SW 1271 (cell line): Measurements from ENCODE around the gene MAP3K6.
"Not testable (repeated sequence)": the region's sequence is repeated elsewhere in the genome, so short reads cannot be mapped to it uniquely, and the experiment has no call there.

Source experiments
- DNase-seq, 2 experiments: peaks; one replicate each; lab custom pipeline; 2025; lab: John Stamatoyannopoulos, UW

Gene MAP3K6

DNA sequence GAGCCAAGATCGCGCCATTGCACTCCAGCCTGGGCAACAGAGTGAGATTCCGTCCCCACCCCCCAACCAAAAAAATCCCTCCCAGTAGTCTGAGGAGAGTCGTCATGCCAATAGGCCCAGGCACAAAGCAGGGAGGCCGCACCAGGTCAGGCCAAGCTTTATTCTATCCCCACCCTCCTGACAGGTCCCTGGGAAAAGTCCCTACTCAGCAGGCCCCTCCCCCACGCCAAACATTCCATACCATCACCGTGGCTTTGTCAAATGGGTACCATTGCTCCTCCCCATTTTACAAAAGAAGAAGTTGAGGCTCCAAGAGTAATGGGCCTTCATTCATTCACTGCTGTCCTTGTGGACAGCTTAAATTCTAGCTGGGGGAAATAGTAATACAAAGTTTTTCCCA, 31.0 kb upstream of the MAP3K6 start:
- no peak for DNase-seq

GRCh38 chr1:27397110-27397509, 30.3 kb upstream of the MAP3K6 start:
- no peak for DNase-seq

DNA sequence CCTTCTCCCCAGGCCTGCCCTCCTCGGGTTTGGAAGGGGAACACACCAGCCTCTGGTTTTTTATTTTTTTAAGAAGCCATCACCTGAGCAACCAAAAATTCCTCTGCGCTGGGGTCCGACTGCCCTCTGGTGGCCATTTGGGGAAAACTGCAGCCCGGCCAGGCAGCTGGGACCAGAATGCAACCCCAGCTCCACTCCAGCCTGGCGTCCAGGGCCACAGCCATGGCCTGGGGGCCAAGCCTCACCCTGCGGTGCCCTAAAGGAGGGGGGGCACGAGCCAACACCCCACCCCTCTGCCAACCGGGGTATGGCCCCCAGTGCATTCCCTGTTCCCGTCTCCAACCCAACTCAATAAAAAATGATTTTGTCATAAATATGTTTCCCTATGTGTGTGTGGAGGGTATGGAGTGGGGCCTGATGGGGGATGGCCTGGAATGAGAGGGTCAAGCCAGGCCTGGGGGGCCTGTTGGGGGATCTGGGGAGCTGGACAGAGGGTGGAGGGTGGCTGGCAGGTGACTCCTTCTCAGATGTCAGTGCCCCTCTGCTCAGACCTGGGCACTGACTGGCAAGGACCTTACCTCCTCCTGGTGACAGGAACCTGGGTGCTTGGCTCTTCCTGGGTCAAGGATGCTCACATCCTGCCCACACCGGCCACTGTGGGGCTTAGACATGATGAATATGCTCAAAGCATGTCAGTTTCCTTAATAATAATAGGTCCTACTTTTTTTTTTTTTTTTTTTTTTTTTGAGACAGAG, 28.9 kb upstream of the MAP3K6 start:
- peak; percentile 46 to 50 for DNase-seq

- DNase-seq: no peak
Measured at GRCh38 chr1:27394925-27395324, 28.2 kb upstream of the MAP3K6 start.

DNA sequence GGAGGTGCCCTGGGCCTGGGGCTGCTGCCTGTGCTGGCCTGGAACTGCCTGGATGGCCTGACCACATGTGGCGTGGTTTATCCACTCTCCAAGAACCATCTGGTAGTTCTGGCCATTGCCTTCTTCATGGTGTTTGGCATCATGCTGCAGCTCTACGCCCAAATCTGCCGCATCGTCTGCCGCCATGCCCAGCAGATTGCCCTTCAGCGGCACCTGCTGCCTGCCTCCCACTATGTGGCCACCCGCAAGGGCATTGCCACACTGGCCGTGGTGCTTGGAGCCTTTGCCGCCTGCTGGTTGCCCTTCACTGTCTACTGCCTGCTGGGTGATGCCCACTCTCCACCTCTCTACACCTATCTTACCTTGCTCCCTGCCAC, 27.5 kb upstream of the MAP3K6 start:
- DNase-seq: no peak

DNA sequence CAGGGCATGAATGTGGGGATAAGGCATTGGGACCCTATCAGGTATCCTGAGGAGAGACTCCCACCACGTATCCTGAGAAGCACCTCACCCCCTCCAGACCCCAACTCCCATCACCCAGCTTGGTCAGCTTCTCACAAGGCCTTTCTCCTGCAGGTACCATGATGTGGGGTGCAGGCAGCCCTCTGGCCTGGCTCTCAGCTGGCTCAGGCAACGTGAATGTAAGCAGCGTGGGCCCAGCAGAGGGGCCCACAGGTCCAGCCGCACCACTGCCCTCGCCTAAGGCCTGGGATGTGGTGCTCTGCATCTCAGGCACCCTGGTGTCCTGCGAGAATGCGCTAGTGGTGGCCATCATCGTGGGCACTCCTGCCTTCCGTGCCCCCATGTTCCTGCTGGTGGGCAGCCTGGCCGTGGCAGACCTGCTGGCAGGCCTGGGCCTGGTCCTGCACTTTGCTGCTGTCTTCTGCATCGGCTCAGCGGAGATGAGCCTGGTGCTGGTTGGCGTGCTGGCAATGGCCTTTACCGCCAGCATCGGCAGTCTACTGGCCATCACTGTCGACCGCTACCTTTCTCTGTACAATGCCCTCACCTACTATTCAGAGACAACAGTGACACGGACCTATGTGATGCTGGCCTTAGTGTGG, 27.0 kb upstream of the MAP3K6 start:
- no peak for DNase-seq

DNA sequence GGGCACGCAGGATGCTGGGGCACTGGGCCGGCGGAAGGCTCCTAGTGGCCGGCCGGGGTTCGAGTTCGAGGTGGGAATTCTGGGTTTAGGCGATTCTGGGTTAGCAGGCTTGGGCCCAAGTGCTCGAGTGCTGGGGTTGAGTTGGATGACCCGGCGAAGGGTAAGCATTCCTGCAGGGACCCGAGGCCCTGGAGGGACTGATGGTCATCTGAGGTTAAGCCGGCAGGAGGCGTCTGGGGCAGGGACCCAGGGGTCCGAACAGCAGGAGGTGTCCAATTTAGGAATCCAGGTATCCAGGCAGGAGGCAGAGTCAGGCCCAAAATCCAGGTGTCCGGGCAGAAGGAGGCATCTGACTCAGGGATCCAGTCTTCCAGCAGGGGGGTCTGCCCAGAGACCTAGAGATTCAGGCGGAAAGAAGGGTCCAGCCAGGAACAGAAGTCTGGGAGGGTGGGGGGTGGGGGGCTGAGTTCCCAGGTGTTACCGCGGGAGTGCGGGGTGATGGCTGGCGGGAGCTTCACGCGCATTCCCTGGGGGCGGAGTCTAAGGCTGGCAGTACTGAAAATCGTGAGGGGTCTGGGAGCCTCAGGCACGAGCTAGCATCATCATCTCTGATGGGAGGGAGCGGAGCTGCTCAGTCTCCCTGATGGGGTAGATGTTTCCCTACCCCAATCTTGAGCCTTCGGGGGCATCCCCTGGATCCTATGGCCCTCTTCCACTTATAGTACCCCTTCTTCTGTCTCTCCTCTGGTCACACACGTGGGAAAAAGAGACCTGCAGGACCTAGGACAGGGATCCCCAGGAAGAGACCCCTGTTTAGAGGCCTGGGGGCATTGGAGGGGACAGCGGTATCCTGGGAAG, 26.2 kb upstream of the MAP3K6 start:
- no peak for DNase-seq

DNA sequence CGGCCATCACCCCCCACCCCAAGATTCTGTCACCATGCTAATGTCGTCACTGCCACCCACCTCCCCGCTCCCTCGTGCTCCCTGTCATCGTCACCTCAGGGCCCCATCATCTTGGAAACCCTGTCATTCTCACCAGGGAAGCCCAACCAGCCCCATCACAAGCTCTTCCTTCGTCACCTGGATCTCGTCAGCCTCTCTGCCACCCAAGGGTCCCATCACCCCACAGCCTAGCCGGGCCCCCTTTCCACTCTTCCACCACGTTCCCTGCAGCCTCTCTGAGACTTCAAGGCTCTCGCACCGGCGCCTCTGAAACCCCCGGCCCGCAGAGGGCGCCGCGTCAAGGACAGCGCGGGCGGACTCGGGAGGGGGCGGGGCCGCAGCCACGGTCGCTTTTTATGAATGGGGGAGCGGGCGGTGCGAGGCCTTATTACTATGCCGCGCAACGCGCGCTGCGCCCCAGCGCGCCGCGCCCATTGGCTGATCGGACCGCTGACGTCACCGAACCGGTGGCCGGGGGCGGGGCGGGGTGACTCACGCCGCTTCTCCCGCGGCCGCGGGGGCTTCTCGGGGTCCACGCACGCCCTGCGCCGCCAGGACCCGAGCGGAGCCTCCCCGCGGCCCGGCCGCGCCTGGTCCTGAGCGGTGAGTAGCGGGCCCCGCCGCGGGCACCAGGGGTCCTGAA, 25.5 kb upstream of the MAP3K6 start, which contains the start of gene GPR3:
Gene GPR3 (plus strand): TSS at position 527 of the 682 bp plus-strand sequence. CDS start 1,177 bp downstream, outside the sequence.
- peak; percentile 57 to 82 for DNase-seq

- no peak for DNase-seq
Measured at GRCh38 chr1:27391511-27392095, 24.8 kb upstream of the MAP3K6 start.

- peak in 1 of 2 experiments; percentile 48 for DNase-seq
Measured at GRCh38 chr1:27388337-27389005, 21.7 kb upstream of the MAP3K6 start.

GRCh38 chr1:27384797-27385196, 18.0 kb upstream of the MAP3K6 start:
- DNase-seq: not testable (repeated sequence)

- DNase-seq: no peak
Measured at GRCh38 chr1:27383661-27384060, 16.9 kb upstream of the MAP3K6 start.

GRCh38 chr1:27383039-27383605, 16.4 kb upstream of the MAP3K6 start, which contains the start of gene CD164L2:
Gene CD164L2 (minus strand): TSS chr1:27383333. CDS start chr1:27383239, 94 bp downstream.
- DNase-seq: no peak

DNA sequence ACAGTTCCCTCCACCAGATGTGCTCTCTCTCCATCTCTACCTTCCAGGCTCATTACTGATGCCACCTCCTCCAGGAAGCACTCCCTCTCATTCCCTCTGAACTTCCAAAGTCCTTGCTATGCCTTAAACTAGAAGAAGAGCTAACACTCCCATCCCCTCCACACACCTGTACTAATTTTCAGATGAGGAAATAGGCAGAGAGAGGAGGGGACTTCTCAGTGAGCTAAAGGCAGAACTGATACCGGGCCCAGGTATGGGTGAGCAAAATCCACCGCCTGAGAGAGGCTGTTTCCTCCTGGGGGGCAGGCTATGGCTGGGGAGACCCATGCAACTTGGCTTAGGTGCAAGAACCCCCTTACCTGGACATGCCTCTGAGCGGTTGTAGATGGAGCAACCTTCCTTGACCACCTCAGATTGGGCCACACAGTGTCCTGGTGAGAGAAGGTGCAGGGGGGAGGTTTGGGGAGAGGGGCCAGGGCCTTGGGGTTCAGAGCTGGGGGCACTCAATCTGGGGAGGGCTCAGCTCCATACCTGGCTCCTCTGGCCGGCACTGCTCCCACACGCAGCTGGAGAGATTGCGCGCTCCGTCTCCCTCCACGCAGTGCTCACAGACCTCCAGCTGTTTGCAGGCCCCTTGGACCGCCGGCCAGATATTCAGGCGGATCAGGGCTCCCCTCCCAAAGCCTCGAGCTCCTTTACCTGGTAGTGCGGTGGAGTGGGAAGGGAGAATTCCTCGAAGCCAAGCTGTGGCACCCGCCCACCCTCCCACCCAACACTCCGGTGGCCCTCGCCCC, 15.4 kb upstream of the MAP3K6 start:
- DNase-seq: no peak

- no peak for DNase-seq
Measured at GRCh38 chr1:27380766-27381733, 14.3 kb upstream of the MAP3K6 start.

- no peak for DNase-seq
Measured at GRCh38 chr1:27380224-27380623, 13.5 kb upstream of the MAP3K6 start.

- DNase-seq: no peak
Measured at GRCh38 chr1:27379564-27380122, 12.9 kb upstream of the MAP3K6 start.
